NT2/D1 (cell line): ENCODE results near the gene PRKACG.

Experiments
- DNase-seq: peaks from one replicate; pipeline ENCODE4 v3.0.0-alpha.2; 2011; ENCODE audit warnings: low read depth, low spot score
- H3K27me3 ChIP-seq: 2 replicates; pipeline ENCODE4 v1.6.0; 2011; ENCODE audit warnings: mild to moderate bottlenecking; ENCODE audit not compliant: insufficient read length, insufficient read depth
- H3K36me3 ChIP-seq: 2 replicates; pipeline ENCODE4 v1.6.1; 2011; ENCODE audit warnings: mild to moderate bottlenecking, low read length, mixed read lengths; ENCODE audit not compliant: insufficient read depth, insufficient read length
- H3K4me1 ChIP-seq: 2 replicates; pipeline ENCODE4 v1.5.1; 2011; ENCODE audit not compliant: insufficient read depth, insufficient read length
- H3K4me3 ChIP-seq: 2 replicates; pipeline ENCODE4 v1.5.1; 2011; ENCODE audit warnings: low read depth; ENCODE audit not compliant: insufficient read length
- H3K9ac ChIP-seq: 2 replicates; pipeline ENCODE4 v1.6.0; 2011; ENCODE audit warnings: low read depth; ENCODE audit not compliant: insufficient read length
- H3K9me3 ChIP-seq: 2 replicates; pipeline ENCODE4 v1.5.1; 2011; ENCODE audit warnings: mild to moderate bottlenecking, low read length; ENCODE audit not compliant: insufficient read depth
- SUZ12 ChIP-seq: IDR thresholded peaks from 2 replicates; pipeline ENCODE4 v1.6.1; 2011; ENCODE audit not compliant: insufficient read length, insufficient read depth; ENCODE audit errors: extremely low read depth
- YY1 ChIP-seq: IDR thresholded peaks from 2 replicates; pipeline ENCODE4 v1.6.1; 2011; ENCODE audit not compliant: insufficient read length, insufficient read depth
- ZNF274 ChIP-seq: IDR thresholded peaks from 2 replicates; pipeline ENCODE4 v1.6.1; 2011; ENCODE audit warnings: mild to moderate bottlenecking, low read depth, low read length

The PRKACG gene

DNA sequence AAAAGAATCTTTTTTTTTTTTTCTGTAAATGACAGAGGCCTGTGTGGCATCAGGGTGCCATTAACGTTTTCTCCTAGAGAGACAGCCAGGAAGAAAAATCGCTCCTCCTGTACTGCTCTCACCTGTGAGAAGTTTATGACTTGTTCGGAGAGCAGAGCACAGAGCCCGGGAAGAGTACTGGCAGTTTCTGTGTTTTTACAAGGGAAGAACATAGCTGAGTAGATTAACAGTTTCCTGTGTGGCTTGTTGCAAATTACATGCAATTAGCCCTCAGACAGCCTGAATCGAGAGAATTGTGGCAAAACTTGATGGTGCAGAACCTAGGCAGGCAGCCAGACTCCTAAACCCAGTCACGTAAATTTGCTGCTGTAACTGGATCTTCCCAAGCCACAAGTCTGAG lies 32.1 kb downstream of the PRKACG start:
- TF ChIP-seq YY1 (no peak), ZNF274 (no peak), SUZ12 (no peak)
- H3K4me1 ChIP-seq, result no peaks in the 10 kb centered on the region
- no peaks in the 10 kb centered on the region for H3K36me3 ChIP-seq
- no peak for DNase-seq
- H3K4me3 ChIP-seq, result no peak overlapping the region
- H3K9me3 ChIP-seq, result peaks cover 3% of the 10 kb centered on the region; the same call in 1 of the 2 replicates
- H3K27me3 ChIP-seq, result no peaks in the 10 kb centered on the region
- H3K9ac ChIP-seq, result no peak overlapping the region

DNA sequence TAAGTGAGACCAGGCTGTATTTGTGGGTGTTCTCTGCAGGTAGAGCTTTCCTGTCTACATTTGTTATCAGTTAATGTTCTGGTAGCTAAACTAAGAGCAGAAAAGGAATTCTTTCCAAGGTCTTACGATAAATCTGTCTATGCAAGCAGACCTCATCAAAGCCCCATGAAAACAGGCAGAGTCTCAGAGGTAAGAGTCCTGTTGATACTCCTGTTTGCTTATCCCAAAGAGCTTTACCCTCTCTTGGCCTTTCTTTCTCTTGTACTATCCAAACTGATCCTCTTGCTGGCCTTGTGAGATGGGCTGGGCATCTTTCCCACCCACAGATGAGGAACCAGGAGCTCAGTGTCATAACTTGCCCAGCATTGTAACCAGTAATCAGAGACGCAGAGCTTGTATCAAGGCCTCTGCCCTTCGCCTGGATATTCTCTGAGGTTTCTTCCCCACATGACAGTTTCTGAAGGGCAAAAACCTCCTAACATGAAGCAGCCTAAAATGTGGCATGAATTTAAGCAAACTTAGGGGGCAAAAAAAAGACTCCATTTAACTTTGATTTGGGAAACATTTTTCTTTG lies 33.5 kb downstream of the PRKACG start:
- no peak for DNase-seq
- Histone ChIP-seq H3K9me3 (peaks cover 13% of the 10 kb centered on the region; the same call in 1 of the 2 replicates), H3K27me3 (no peaks in the 10 kb centered on the region), H3K36me3 (no peaks in the 10 kb centered on the region), H3K4me1 (no peaks in the 10 kb centered on the region), H3K9ac (no peak overlapping the region), H3K4me3 (no peak overlapping the region)
- TF ChIP-seq YY1 (no peak), ZNF274 (no peak), SUZ12 (no peak)

DNA sequence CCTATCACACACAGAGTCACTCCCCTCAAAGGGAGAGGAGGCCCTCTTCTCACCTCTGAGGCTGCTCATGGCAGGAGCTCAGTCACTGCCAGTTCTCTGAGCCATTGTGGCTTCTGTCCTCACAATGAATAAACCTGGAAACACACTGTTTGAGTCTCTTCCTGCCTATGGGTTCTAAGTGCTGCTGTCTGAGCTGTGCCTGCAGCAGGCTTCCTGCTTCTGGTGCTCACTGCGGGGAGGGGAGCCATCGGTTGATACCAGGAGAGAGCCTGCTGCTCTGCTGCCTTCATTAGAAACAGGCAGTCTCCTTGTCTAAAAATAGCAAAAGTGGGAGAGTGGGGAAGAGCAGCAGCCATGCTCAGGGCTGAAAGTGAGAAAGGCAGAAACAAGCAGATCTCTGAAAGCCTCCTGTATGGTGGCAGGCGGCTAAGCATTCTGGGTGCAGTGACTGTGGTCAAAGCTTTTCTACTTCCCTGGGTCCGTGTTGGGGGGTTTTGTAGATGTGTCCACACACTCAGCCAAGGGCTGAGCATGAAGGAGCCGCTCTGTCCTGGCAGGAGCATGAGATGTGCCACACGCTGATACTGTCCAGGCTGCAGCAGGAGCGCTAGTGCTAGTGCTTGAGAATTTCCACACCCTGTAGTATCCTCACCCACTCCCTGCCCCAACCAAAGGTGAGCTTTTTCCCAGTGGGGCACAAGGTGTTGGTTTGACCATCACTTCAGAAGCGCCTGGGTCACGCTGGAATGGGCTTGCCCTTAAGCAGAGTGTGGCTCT lies 34.2 kb downstream of the PRKACG start:
- TF ChIP-seq SUZ12 (no peak), YY1 (no peak), ZNF274 (no peak)
- H3K27me3 ChIP-seq, result no peaks in the 10 kb centered on the region

DNA sequence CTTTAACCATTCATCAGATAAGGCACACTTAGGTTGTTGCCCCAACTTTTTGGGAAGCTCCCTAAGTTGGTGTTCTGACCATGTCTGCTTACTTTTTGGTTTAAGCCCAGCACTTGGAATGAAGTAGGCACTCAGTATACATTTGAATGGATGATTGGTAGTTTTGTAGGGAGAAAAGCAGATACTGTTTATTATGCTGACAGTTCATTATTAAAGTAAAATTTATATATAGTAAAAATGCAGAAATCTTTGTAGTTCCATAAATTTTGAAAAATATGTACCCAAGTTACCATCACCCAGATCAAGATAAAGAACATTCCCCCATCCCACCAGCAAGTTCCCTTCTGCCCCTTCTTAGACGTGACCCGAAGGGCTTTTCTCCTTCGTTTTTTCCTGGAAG lies 35.4 kb downstream of the PRKACG start:
- H3K4me1 ChIP-seq, result no peaks in the 10 kb centered on the region
- H3K9me3 ChIP-seq, result peaks cover 13% of the 10 kb centered on the region; the same call in 1 of the 2 replicates
- no peak overlapping the region for H3K9ac ChIP-seq
- DNase-seq, result no peak
- TF ChIP-seq YY1 (no peak), SUZ12 (no peak), ZNF274 (no peak)
- H3K27me3 ChIP-seq, result no peaks in the 10 kb centered on the region
- no peak overlapping the region for H3K4me3 ChIP-seq
- H3K36me3 ChIP-seq, result no peaks in the 10 kb centered on the region

More for the DNA sequence above, 34.2 kb downstream of the PRKACG start:
- Histone ChIP-seq H3K4me3 (no peak overlapping the region), H3K4me1 (no peaks in the 10 kb centered on the region), H3K36me3 (no peaks in the 10 kb centered on the region), H3K9ac (no peak overlapping the region), H3K9me3 (peaks cover 13% of the 10 kb centered on the region; the same call in 1 of the 2 replicates)
- DNase-seq, result no peak

DNA sequence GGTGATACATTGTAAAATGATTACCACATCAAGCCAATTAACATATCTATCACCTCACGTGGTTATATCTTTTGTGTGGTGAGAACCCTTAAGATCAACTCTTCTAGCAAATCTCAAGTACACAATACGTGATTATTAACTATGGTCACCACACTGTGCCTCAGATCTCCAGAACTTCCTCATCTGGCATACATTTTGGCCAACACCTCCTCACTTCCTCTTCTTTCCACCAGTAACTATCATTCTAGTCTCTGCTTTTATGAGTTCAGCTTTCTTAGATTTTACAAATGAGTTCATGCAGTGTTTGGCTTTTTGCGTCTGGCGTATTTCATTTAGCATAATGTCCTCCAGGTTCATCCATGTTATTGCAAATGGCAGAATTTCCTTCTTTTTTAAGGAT lies 35.8 kb downstream of the PRKACG start:
- Histone ChIP-seq H3K4me3 (no peak overlapping the region), H3K9ac (no peak overlapping the region), H3K4me1 (no peaks in the 10 kb centered on the region), H3K9me3 (peaks cover 13% of the 10 kb centered on the region; the same call in 1 of the 2 replicates), H3K27me3 (no peaks in the 10 kb centered on the region), H3K36me3 (no peaks in the 10 kb centered on the region)
- DNase-seq, result no peak
- TF ChIP-seq YY1 (no peak), SUZ12 (no peak), ZNF274 (no peak)

DNA sequence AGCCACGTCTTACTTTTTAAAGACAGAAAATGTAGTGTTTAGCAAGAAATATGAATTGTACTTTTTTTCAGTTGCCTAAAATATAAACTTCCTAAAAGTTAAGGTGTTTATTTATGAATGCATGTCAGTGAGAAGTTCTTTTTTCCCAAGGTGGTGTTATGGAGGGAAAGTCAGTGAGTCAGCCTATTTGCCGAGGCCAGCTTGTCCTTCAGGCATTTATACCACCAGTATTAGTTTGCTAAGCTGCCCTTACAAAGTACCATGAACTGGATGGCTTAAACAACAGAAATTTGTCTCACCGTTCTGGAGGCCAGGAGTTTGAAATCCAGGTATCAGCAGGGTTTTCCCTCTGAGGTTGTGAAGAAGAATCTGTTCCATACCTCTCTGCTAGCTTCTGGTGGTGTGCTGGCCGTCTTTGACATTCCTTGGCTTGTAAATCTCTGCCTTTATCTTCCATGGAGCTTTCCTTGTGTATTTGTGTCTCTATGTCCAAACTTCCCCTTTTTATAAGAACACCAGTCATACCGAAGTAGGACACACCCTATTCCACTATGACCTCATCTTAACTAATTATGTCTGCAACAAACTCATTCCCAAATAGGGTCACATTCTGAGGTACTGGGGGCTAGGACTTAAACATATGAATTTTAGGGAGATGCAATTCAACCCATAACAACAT lies 38.4 kb downstream of the PRKACG start:
- Histone ChIP-seq H3K4me3 (no peak overlapping the region), H3K9ac (no peak overlapping the region), H3K4me1 (no peaks in the 10 kb centered on the region), H3K9me3 (peaks cover 13% of the 10 kb centered on the region; the same call in 1 of the 2 replicates), H3K27me3 (no peaks in the 10 kb centered on the region), H3K36me3 (no peaks in the 10 kb centered on the region)
- TF ChIP-seq YY1 (no peak), ZNF274 (no peak), SUZ12 (no peak)
- DNase-seq, result no peak

DNA sequence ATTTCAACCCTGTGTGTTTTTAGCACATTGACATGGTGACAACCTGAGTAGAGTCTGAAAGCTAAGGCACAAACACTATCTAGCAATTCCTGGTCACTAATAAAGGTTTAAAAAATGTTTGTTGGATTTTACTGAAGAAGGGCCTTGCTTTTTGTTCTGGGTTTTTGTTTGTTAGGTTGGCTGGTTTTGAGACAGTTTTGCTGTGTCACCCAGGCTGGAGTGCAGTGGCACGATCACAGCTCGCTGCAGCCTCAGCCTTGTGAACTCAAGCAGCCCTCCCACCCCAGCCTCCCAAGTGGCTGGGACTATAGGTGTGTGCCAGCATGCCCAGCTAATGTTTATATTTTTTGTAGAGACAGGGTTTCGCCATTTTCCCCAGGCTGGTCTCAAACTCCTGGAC lies 39.0 kb downstream of the PRKACG start:
- Histone ChIP-seq H3K9me3 (peaks cover 13% of the 10 kb centered on the region; the same call in 1 of the 2 replicates), H3K36me3 (no peaks in the 10 kb centered on the region), H3K4me3 (no peak overlapping the region), H3K9ac (no peak overlapping the region), H3K27me3 (no peaks in the 10 kb centered on the region), H3K4me1 (no peaks in the 10 kb centered on the region)
- DNase-seq, result no peak
- TF ChIP-seq YY1 (no peak), SUZ12 (no peak), ZNF274 (no peak)
